Activated CD4-positive, alpha-beta T cell treated with anti-CD3 and anti-CD28 coated beads, Interleukin-10, Interleukin-2, amounts not matched to agents 100 ng/mL and 50 ng/mL, durations not matched to agents 16 hours and 8 hours (primary cell): Measurements from ENCODE around the gene ABCD1.
"Not testable (repeated sequence)": the region's sequence is repeated elsewhere in the genome, so short reads cannot be mapped to it uniquely, and the experiment has no call there.

Experiments
- DNase-seq: peaks from one replicate; pipeline ENCODE4 v3.0.0-alpha.2; 2020

ABCD1 gene

DNA sequence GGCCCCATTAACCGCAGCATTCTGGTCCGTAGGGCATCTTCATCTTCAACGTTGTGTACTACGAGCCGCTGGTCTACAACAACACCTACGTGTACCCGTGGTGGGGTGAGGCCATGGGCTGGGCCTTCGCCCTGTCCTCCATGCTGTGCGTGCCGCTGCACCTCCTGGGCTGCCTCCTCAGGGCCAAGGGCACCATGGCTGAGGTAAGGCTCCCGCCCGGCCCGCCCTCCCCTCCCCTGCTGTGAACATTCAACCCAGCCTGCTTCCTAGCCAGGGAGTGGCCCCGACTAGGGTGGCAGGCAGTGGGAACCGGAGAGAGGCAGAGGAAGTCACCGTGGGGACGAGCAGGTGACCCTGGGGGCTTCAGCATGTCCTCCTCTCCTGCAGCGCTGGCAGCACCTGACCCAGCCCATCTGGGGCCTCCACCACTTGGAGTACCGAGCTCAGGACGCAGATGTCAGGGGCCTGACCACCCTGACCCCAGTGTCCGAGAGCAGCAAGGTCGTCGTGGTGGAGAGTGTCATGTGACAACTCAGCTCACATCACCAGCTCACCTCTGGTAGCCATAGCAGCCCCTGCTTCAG lies 29.9 kb upstream of the ABCD1 start:
- no peak for DNase-seq

DNA sequence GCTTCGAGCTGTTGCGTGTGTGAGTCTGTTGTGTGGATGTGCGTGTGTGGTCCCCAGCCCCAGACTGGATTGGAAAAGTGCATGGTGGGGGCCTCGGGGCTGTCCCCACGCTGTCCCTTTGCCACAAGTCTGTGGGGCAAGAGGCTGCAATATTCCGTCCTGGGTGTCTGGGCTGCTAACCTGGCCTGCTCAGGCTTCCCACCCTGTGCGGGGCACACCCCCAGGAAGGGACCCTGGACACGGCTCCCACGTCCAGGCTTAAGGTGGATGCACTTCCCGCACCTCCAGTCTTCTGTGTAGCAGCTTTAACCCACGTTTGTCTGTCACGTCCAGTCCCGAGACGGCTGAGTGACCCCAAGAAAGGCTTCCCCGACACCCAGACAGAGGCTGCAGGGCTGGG lies 28.6 kb upstream of the ABCD1 start:
- no peak for DNase-seq

DNA sequence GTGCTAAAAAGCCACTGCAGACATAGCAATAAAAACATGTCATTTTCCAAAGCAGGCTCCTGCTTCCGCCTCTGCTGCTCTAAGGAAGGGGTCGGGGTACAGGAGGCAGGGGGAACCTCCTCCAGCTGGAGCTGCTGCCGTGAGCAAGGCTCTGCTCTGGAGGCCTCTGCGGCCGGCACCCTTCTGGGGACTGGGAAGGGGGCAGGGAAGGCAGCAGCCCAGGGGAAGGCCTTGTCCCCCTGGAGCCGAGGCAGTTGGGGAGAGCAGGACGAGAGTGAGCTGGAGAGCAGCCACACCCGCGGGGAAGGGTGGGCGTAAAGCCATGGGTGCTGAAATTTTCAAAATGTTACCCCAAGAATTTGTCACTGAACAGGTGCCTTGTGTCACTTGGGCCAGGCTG lies 28.1 kb upstream of the ABCD1 start:
- DNase-seq: not testable (repeated sequence)

DNA sequence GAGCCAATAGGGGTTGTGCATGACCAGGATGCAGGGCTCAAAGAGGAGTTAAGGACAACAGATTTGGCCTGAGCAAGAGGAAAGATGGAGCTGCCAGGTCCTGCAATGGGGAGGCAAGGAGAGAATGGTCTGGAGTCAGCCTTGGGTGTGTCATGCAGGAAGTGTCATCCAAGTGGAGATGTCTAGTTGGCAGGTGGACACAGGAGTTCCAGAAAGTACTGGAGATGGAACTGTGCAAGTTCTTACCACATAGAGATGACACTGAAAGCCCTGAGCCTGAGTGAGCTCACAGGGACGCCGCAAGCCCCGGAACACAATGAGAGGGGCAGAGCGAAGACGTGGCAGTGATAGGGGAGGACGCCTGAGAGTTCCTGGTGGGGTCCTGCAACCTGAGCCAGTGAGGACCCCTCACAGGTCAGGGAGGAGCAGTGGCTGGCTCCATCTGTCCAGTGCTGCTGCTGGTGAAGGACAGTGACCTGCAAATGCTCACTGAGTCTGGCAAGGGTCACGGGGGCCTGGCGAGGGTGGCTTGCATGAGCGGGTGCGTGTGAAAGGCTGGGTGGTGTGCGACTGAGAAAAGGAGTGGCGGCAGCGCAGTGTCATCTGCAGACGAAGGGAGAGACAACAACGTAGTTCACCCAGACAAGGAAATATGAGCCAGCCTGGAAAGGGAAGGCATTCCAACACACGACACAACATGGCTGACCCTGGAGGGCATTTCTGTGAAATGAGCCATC lies 27.5 kb upstream of the ABCD1 start:
- not testable (repeated sequence) for DNase-seq

DNA sequence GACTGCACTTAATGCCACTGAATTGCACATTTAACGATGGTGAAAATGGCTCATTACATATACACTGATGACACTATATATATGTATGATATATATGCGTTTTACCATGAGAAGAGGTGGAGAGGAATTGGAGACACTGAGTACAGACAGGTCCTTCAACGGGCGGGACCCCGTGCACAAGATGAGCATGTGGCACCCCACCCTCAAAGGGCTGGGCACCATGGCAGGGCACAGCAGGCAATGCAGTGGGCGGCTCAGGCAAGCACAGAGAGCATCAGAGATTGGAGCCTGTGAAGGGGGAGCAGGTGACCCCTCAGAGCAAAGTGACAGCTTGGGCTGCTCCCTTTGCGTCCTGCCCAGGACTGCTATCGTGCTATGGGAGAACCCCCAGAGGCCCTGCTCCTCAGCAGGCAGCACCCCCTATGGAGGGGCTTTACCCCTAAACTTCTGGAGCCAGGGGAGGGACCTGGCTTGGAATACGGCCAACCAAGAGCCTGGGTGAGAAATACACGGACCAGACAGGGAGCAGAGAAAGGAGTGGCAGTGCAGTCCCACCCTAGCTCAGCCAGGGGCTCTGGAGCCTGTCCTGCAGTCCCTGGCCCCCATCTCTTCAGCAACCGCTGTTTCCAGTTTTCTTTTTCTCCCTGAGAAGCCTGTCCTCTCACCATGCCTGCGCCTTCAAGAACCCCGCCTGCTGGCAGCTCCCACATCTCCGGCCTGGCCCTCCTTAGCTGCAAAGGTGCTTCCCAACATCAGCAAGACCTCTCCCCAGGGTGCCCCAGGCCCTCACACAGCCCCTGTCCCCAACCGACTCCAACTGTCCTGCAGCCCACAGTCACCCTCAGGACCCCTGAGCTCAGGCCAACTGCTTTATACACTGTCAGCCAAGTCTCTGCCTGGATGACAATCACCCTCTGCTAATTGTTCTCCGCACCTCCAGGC lies 26.5 kb upstream of the ABCD1 start:
- no peak for DNase-seq

DNA sequence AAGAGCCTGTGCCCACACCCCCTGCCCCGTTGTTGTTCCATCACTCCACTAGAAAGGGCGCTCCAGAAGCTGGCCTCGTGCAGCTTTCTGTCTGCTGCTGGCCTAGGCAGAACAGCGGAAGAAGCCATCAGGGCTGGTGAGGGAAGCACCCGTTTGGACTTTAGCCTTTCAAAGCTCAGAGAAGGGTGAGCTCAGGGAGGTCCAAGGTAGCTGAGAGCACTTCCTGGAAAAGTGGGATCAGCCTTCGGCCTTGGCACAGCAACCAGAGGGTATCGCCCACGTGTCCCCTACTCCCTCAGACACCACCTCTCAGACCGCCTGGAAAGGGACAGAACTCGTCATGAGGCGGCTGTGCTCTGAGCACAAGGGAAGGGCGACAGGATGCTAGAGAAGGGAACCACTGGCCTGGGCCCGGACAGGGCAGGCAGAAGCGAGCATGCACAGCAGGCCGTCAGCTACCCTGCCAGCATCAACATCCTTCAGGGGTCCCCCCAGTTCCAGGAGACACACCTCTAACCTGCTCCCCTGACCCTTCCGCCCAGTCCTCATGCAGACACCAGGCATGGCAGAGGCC lies 25.4 kb upstream of the ABCD1 start:
- not testable (repeated sequence) for DNase-seq

DNA sequence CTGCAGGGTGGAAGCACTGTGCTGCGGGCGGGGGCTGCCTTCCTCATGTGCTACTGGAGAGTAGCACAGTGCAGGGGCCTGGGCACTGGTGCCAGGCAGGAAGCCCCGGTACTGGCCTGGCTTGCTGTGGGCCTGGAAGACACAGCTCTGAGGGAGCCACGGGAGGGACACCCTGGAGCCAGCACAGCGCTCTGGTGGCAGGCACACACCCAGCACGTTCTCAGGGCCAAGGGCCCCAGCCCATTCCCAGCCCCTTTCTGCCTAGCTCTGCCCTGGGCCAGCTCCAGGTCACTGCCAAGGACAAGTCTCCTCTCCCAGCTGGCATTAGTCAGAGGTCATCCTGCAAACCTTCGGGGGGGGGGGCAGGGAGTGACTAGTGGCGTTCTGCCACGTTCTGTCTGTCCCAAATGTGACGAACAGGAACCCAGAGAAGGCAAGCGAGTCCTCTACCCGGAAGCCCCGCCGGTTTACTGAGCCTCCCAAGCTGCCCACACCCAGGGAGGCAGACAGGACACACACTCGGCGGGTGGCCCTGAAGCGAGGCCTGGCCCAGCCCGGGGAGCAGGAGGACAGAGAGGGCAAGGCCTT lies 24.8 kb upstream of the ABCD1 start:
- not testable (repeated sequence) for DNase-seq

DNA sequence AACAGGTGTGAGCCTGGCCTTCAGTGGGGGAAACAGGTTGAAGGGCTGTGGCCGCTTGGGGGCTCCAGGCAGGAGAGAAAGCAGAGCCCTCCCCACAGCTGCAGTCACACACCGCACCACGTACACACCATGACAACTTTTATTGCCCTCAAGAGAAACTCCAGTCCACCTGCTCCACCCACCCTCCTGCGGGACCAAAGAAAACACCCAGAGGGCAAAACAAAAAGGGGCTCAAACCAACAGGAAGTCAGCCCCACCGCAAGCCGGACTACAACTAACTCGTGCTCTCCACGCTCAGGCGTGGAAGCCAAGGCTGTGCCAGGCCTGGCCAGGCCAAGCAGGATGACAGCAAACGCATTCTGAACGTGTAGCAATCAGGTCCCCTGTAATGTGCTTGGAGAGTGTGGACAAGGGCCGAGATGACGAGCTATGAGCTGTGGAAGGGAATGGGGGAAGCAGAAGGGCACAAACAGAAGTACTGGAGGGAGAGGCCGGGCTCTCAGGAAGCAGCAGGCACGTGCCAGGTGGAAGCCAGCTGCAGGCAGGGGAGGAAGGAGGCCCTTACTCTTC lies 24.2 kb upstream of the ABCD1 start:
- no peak for DNase-seq

DNA sequence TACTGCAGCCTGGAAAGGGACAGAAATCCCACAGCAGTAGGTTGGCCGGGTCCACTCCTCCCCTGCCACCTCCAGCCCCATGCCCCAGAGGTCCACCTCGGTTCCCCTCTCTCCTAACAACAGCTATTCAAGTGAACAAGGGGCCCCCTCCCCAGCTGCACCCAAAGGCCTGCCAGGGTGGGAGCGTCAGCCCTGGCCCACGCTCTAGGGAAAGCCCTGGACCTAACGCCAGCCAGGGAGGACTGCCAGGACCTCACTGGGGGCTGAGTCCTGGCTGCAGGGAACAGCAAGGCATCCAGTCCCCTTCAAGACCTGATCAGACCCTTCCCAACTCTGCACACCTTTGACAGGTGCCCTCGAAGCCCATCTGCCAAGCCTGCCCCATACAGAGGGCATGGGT lies 23.7 kb upstream of the ABCD1 start:
- no peak for DNase-seq

DNA sequence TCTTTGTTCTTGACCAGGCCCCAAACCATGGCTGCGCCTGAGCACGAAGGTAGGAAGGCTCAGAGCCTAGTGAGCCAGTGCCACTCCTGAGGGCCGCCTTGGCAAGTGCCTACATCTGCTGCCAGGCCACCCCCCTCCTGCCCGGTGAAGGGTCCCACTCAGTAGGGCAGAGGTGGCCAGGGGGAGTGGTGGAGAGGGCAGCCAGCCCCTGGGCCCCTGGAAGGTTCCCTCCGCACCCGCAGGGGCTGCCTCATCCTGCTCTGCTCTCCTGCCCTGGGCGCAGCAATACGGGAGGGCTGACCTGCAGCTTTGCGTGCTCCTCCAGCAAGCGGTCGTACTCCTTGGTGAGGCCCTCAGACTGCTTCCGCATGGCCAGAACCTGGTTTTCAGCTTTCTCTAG lies 22.9 kb upstream of the ABCD1 start:
- no peak for DNase-seq

DNA sequence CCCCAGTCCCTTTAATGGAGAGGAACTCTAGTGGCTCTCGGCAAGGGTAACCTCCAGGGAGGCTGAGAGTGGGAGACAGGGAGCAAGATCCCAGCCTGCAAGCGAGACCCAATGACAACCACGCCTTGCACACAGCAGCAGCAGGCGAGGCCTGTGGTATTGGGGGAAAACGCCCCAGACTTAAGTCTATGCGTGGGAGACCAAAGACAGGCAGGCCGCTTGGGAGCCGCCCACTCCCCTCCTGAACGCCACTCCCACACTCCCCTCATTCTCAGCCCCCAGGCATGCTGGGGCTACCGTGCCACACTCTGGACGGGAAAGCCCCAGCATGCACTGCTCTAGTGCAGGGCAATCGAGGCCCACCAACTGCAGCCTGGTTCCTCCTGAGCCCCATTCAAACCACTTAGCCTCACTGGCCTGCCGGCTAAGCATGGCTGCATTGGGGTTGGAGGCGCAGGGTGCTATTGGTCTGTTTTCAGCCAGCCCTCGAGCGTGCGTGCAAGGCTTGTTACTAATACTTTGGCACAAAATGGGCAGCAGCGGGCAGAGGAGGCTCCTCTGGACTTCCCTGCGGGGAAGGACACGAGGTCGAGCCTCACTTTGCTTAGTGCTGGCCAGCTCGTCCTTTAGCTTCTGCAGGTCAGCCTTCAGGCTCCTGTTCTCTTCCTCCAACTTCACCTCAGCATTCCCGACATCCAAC lies 22.2 kb upstream of the ABCD1 start:
- no peak for DNase-seq

DNA sequence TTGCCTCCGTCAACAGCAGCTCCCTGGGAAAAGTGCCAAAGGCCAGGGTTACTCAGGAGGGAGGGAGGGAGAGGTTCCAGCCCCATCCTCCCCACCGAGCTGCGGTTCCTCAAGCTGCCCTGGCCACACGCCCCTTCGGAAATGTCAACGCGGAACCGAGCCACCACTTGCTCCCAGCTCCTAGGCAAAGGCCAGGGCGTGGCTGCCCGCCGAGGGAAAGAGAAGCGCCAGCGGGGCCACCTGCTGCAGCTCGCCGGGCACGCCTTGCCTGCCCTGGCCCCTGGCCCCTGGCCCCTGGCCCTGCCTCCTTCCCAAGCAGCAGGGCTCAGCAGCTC lies 21.7 kb upstream of the ABCD1 start:
- no peak for DNase-seq

DNA sequence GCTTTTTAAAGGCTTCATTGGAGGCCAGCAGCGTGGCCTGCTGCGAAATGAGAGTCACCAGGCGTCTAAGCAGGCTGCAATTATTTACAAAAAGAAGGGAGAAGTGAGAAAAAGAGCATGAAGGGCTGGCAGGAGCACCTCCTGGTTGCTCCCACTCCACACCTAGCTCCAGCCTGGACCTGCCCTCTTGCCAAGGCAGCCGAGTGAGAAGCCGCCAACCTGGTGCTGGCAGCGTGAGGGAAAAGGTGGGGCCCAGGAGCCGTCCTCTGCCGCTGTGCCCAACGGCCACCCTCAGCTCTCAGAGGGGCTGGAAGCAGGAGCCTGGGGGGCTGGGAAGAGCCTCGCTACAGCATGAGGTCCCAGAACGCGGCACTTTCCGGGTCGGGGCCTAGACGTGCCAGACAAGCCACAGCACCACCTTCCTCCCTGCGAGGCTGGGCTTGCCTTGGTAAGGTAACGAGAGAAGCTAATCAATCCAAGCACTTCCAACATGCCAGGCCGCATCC lies 20.6 kb upstream of the ABCD1 start:
- no peak for DNase-seq

DNA sequence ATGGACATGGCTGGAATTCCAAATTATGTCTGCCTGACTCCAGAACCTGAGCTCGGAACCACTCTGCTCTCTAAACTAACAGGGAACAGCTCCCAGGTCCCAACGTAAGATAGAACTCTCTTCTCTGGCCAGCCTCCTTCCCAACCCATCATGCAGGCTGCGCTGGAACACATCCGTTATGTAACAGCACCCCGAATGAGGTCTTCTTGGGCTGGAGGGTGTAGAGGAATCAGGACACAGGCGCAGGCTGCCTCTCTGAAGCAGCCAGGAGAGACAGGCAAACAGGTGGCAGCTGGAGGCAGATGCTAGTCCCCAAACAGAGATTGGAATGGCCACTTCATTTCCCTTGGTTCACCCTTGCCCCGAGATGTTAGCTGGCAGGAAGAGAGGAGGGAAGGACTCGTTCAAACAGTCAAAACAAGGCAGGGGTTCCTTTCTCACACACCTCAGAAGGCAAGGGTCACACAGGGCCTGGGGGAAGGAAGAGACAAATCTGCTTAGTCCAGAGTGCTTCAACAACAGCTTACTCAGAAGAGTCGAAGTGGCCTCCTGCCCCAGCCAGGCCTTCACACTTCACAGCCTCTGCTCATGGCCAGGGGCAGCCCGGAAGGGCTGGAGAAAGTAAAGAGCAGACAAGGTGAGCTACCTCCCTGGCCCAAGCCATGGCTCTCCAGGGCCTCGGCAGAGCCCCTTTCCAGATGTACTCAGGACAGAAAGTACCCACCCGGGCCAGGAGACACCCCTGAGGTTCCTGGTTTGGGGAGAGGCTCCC lies 19.8 kb upstream of the ABCD1 start:
- not testable (repeated sequence) for DNase-seq

DNA sequence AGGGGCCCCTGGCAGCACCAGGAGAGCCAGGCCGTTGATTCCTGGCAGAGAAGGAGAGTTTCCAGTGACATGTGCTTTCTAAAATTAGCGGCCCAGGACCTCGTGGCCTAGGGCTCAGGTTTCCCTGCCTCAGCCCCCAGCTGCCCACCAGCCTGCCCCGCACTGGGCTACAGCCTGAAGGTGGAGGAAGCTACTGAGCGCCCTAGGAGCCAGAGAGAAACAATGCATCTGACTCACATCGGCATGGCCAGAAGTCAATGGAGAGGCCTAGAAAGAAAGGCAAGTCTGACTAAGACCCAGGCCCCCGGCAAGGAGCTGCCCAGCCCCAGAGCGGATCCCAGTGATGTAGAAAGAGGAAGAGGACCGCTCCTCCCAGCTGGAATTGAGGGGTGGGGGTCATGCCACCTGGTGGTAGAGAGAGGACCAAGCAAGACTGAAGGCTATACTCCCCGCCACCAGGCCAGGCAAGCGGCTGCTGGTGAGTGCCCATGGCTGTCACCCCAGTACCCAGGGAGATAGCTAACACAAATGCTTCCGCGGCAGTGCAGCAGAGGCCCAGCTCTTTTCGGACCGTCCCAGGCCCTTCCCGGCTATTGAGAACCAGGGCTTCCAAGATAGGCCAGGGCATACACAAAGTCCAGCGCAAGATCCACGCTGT lies 19.1 kb upstream of the ABCD1 start:
- not testable (repeated sequence) for DNase-seq

DNA sequence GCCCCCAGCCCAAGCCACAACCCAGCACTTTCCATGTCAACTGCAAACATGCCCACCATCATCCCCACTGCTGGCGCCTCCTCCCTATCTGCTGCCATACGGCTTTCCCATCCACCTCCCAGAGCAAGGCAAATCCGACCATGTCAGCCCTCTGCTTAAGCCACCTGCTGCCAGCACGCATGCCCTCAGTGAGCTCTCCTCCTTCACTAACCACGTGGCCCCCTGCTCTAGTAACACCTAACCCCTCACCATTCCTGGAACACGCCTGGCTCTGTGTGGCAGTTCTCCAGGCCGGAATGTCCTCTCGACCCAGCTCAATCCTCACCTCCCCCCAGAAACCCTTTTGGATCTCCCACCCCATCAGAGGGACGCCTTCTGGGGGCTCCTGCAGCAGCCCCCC lies 17.9 kb upstream of the ABCD1 start:
- DNase-seq: no peak

DNA sequence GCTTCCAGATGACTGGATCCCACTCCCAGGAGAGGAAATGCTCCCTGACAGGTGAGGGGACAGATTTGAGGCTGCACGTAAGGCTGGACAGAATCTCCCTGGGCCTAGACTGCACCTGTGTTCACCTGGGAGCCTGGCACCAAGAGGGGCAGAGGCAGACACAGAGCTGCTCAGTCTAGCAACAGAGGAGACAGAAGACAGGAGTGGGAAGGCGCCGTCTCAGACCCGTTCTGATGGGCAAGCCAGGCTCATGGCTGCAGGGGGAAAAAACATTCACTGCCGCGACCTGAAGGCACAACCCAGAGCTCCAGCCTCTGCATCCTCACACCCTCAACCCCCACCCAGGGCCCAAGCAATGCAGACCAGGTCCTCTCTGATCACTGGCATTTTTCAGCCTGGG lies 17.2 kb upstream of the ABCD1 start:
- no peak for DNase-seq

DNA sequence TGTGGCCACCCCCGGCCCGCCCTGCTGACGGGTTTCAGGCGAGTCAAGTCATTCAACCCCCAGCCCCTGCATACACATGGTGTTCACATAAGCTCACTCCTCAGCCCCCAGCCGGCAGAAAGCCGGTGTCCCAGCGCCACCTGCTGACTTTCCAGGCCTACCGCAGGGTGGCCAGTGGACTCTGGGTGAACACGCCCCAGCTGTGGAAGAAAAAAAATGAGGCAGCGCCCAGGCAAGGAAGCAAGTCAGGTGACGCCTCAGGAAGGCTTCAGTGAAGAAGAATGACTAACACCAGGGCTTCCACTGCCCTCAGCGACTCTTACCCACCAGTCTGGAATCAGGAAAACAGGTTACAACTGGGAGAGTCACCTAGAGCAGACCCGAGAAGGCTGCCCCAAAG lies 16.2 kb upstream of the ABCD1 start:
- DNase-seq: peak; percentile 66

DNA sequence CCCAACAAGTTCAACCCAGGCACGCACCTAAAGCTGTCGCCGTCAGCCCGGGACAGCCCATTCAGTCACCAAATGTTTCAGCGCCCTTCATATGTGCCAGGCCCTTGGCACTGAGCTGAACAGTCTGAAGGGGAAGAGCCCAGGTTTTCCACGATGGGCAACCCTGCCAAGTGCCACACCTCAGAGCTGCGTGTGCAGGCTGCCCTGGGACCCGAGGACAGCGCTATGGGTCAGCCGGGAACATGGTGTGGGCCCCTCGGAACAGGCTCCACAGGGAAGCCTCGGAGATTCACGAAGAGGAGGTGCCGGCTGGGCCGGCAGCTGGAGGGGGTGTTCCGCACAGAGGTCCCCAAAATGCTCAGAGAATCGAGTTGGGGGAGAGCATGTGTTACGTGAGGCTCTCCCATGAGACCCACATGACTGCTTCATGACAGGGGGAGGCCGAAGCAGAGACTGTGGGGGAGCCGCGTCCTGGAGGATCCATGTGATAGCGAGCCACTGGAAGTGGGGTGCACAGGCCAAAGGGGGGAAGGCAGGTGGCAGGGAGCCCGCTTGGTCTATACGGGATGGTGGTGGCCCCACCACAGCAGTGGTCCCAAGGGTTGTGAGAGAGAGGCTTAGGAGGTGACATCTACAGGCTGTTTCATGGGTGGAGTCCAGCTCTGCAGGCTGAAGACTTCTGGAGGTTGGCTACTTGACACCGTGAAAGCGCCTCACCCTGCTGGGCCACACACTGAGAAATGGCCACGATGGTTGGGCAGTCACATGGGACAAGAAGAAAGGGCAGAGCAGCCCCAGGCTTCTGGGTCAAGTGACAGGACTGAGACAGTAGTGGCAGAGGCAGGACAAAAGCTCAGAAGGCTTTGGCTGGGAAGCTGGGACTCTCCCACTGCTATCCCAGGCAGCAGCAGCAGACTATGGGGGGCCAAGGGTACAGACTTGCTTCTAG lies 14.7 kb upstream of the ABCD1 start:
- no peak for DNase-seq
